ENCODE data around the gene RNASEL.
A peak's percentile ranks its signal among the peaks of the same experiment; 100 is the strongest.

The RNASEL gene

DNA sequence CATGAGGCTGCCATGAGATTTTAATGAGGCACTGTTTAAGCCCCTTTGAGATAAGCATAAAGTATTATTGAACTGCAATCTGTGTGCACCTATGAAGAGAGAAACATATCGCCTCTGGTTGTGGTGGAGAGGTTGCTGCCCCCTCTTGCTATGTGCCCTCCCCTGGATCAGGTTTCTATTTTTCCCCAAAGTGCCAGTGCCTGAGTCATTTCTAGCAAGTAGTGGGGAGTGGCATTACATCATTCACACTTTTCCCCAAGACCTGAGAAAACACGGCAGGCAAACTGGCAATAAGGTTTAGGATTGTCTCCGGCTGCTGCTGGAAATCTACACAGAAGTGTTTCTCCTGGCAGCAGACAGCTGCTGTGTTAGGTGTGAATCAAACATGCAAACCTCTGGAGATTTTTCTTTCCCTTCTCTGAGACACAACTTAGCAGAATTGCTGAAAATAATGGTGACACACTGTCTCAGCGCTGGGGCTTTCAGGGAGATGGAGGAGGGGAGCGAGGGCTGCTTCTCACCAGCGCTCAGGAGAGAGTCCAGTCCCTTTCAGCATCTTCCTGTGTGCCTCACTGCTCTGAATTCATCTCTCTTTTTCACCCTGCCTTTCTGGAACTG, 28.8 kb upstream of the RNASEL start:
- peak; percentile 58 for DNase-seq

DNA sequence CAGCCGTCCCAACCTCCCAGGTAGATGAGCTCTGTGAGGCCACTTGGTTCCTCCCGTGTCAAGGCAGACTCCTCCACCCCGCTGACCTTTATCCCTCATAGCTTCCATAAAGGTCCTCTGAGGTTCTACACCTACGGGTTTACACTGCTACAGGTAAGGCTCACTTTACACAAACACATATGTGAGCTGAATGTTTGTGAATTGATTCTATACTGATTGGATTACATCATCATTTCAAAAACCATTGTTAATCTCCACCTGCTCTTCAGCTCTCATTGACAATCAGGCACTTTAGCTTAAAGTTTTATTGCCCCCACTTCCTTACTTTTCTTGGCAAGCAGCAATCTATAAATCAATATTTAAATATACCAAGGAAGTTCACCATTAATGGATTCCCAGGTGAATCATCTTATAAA, 28.0 kb upstream of the RNASEL start:
- peak; percentile 52 for DNase-seq

GRCh38 chr1:182616130-182617013, 27.3 kb upstream of the RNASEL start:
- peak; percentile 98 for DNase-seq

DNA sequence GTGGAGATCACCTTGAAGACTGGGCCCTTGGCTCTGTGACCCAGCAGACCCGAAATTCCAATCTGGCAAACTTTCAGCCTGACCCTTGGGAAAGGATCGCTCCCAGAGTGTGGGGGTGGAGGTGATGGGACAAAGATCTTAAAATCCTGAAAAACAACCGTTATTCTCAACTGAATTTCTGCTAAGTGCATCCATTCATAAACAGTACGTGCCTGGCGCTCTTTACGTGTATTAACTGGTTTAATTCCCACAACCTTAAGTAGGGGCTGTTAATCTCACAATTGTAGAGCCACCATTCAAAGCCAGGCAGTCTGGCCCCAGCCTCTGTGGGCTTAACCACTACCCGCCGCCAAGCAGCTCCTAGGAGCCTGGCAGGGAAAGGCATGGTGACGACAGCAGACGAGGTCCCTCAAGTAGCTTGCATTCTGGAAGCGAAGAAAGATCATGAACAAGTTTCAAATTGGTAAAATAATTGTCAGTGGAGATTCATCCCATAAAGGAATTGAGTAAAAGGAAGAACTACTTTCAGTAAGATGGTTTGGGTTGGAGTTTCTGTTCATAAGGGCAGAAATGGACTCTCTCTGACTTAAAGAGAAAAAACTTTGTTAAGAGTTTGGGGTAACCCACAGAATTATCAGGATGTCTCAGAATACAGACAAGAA, 26.5 kb upstream of the RNASEL start:
- DNase-seq = peak; percentile 94

DNA sequence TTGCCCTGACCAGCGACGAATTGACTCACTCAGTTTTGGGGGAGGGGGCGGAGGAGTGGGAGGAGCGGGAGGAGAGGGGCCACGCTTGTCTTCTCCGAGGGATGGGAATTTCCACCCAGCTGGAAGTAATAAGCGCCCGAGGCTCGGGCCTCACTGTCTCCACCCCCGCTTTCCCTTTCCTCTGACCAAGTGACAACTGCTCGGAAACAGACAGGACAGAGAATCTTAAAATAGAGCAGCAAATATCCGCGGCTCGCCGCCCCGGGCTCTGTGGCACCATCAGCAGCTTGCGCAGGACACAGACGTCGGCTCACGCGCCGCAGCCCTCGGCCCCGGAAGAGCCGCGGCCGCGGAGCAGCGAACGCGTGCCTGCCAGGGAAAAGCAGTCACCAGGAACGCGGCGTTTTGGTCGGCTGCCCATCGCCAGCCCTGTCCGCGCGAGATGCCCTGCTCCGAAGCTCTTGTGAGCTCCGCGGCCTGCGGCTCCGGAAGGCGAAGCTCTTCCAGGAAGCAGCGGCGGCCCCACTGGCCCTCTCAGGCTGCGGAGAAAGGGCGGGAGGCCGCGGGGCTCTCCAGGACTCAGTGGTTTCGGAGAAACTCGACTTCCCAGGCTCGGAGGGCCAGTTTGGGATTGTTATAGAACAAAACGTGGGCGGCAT, 25.9 kb upstream of the RNASEL start:
- DNase-seq = peak; percentile 95

GRCh38 chr1:182611787-182612186, 22.7 kb upstream of the RNASEL start:
- peak; percentile 99 for DNase-seq

GRCh38 chr1:182611326-182611725, 22.3 kb upstream of the RNASEL start:
- DNase-seq = peak; percentile 73

GRCh38 chr1:182610606-182611194, 21.6 kb upstream of the RNASEL start:
- DNase-seq = peak; percentile 29

DNA sequence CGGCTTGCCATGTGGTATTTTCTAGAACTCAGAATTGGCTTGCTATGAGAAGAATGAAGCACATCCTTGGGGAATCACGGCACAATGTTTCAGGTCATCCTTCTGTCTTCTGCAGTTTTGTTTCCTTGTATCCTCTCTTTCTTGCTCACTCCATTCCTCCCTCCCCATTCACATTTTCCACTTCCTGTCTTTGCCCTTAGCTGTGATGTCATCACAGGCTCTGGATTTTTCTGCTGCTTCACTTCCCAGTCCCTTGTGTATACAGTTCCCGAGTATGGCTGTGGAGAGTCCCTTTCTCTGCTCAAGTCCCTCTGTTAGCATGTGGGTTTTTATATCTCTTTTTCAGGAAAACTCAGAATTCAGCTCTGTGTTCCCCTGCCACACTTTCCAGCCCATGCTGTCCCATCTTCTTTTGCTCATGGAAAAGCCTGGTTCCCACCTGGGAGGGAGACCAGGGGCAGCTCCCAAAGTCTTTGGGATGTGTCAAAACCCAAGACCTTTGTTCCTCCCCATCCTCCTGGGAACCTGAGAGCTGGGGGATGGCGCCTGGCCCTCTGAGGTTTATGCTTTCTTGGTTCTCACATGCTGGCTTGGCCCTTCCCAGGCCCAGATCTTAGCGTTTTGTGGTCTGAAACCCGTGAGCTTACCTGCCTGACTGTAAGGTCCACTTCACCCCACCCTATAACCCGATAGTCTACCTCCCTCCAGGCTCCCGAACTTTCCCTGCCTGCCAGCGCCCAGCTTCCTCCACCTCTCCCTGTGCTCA, 20.0 kb upstream of the RNASEL start:
- DNase-seq = peak; percentile 42

DNA sequence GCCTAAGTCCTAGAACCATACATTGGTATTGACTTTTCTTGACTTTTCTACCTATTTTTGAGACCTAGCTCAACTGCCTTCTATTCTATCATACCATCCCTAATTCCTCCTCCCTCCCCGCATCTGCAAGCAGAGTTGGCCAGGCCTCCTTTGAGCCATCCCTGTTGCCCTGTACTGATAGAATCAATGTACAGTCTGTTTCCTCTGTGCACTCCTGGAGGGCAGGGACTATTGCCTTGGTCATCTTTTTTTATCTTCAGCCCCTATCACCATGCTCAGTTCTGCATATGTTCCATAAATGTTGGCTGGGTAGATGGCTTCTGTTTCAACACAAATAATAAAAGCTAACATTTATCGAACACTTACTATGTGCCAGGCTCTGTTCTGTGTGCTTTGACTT, 19.2 kb upstream of the RNASEL start:
- DNase-seq = no peak

GRCh38 chr1:182607566-182607965, 18.5 kb upstream of the RNASEL start:
- DNase-seq = no peak

DNA sequence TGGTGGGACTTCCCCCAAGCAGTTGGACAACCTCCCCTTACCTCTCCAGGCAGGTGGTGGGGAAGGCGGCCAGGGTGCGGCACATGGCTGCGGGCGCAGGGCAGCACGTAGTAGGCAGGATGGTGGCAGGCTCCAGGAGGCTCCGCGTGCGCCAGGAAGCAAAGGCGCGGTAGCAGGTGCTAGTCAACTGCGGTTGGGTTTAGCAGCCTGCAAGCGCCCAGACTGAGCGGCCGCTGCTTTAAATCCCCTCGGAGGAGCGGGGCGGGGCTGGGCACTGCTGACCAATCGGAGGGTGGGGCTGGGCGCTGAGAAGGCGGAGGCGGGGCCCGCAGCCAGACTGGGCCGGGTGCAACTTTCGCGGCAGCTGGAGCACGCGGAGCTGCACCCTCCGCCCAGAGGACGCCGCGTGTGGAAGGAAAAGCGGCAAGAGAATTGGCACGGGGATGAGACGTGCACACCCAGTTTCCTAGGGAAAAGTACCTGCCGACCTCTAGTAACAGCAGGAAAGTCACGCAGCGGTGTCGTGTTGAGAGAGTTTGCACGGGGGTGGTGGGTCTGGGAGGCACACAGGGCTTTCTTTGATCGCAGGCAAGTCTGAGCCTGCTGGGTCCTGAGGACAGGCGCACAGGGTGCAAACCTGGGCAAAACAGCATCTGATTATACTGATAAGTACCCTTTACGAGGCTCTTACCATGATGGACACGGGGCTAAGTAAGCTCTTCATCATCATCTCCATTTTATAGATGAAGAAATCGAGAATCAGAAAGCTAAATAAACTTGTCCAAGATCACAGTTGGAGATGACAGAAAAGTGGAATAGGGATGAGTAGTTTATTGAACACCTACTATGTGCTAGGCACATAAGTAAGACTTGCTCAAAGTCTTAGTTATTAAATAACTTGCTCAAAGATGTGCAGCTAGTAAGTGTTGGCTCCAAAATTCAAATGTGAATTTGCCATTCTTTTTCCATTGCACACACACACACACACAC, 15.4 kb upstream of the RNASEL start, which contains the start of gene RGS16:
RGS16 (minus strand) TSS at position 215 of the 990 bp plus-strand sequence; CDS start at position 85, 130 bp downstream.
- DNase-seq = peak; percentile 98

DNA sequence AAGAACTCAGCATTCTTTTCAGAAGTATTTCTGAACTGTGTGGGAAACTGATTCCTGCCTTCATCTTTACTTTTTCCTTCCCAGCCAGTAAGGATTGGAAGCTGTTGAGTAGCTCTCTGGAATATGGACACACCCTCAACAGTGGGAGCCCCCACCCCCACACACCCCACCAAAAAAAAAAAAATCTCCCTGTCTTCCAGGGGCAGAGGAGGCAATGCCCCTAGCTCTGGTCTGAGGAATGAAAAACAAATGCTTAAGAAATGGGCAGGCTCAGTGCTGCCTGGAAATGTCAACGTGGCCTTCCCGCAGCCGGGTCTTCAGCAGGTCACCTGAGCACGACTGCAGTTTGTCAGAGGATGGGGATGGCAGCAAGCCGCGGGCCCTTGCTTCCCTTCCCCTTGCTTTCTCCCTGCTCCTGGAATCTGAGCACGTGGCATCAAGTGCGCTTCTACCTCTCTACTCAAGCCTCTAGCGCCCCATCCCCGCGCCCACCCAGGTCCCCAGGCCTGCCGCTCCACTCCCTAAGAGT, 14.7 kb upstream of the RNASEL start:
- no peak for DNase-seq

DNA sequence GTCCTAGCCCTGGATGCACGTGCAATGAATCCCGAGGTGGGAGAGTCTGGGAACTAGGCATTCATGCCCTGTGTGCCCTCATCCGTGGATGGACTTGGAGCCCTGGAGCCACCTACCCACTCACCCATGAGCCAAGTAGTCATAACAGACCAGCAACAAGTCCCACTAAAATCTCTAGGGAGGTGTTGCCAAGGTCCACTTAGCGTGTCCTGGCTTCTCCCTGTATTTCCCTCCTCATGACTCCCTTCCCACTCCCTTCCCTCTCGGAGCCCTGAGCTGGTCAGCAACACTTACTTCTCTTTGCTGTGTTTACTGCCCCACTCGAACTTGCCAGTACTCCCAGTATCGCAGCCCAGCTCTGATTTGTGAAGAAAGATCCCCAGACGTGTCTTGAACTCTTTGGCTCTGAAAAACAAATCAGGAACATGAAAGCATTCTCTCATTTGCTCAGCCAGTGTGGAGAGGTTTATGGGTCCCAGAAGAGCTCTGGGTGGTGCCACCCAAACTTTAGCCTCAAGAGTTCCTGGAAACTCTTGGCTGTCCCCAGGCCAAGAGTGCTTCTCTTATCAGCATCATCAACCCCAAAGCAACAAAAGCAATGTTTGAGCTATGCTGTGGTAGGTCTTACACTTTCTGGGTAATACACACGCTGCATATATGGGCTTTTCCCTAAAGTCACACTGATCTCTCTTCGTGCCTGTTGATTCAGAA, 14.0 kb upstream of the RNASEL start:
- peak; percentile 17 for DNase-seq

DNA sequence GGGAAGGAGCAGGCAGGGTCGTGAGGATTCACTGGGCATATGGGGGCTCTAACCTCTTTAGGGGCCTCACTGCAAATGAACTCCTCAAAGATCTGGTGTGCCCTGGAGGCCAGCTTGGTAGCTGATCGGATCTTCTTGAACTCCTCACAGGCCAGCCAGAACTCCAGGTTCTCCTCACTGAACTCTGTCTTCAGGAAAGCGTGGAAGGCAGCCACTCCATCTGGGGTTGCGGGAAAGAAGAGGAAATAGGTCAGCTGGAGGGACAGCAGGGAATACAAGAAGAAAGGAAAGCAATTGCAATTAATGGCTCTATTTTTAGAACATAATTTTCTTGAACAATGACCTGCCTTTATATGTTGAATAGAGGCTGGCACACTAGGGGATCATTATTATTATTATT, 12.9 kb upstream of the RNASEL start:
- no peak for DNase-seq

- peak; percentile 87 for DNase-seq
Observed at GRCh38 chr1:182601416-182601786, 12.3 kb upstream of the RNASEL start.

DNA sequence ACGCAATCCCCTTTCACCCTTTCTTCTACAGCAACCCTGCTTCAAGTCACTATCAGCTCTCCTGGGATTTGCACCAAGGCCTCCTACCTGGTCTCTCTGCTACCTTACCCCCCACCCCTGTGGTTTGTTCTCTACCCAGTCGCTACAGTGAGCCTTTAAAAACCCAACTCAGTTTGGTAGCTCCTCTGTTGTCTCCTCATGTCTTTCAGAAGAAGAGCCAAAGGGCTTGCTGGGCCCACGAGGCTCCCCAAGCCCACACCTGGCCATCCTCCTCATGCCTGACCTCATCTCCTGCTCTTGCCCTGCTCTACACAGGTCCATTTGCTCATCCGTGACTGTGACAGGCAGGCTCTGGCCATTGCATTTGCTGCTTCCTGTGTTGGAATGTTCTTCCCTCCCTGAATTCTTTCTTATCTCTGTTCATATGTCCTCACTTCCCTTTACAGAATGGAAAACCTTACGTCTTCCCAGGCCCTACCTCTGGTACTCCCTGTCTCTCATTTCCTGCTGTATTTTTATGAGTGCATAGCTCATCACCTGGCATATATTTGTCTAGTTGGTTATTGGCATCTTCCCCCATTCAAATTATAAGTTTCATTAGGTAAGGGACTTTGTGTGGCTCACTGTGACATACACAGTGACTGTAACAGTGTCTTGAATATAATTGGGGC, 11.8 kb upstream of the RNASEL start:
- no peak for DNase-seq

GRCh38 chr1:182600036-182600713, 11.1 kb upstream of the RNASEL start:
- no peak for DNase-seq

DNA sequence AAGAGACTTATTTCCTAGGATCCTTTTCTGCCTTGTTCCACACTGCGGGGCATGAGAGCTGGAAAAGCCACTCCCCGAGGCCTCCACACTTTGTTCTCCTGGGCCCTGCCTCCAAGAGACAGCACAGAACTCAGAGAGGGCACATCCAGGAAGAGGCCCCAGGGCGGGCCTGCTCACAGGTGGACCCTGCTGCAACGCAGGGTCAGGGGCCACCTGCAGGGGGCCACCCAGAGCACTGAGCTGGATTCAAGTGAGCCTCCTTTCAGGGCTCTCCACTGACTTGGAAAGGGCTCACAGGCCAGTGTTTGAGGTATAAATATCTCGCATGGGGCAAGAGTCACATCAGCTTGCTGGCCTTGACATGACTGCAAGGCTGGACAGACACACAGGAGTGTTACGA, 10.3 kb upstream of the RNASEL start:
- DNase-seq = no peak

Measured in NCI-H1092 treated with DMSO at 0.1 percent for 48 hours (cell line).